GM19099 (cell line): ENCODE data around the gene PHLDB1.

Experiments
- POLR2A ChIP-seq: IDR thresholded peaks from 3 replicates; pipeline ENCODE4 v1.6.1; 2011; ENCODE audit warnings: low read depth; ENCODE audit not compliant: insufficient read length; ENCODE audit errors: extremely low read depth

The PHLDB1 gene

GRCh38 chr11:118618115-118618990 lies 10.9 kb downstream of the PHLDB1 start:
- no peak for TF ChIP-seq POLR2A

- TF ChIP-seq POLR2A, result no peak
Observed at GRCh38 chr11:118618991-118619375, 11.6 kb downstream of the PHLDB1 start.

GRCh38 chr11:118619444-118620197 lies 12.2 kb downstream of the PHLDB1 start:
- TF ChIP-seq POLR2A, result no peak

GRCh38 chr11:118620529-118621070 lies 13.2 kb downstream of the PHLDB1 start:
- no peak for TF ChIP-seq POLR2A

- no peak for TF ChIP-seq POLR2A
Observed at GRCh38 chr11:118621071-118621783, 13.8 kb downstream of the PHLDB1 start.

GRCh38 chr11:118621784-118622375 lies 14.5 kb downstream of the PHLDB1 start:
- TF ChIP-seq POLR2A, result no peak

GRCh38 chr11:118622376-118623268 lies 15.2 kb downstream of the PHLDB1 start:
- no peak for TF ChIP-seq POLR2A

- TF ChIP-seq POLR2A, result no peak
Observed at GRCh38 chr11:118623269-118623655, 15.8 kb downstream of the PHLDB1 start.

GRCh38 chr11:118625036-118625690 lies 17.7 kb downstream of the PHLDB1 start:
- TF ChIP-seq POLR2A, result no peak

GRCh38 chr11:118625976-118626375 lies 18.6 kb downstream of the PHLDB1 start:
- no peak for TF ChIP-seq POLR2A

GRCh38 chr11:118627566-118627965 lies 20.2 kb downstream of the PHLDB1 start:
- TF ChIP-seq POLR2A, result no peak

- TF ChIP-seq POLR2A, result no peak
Observed at GRCh38 chr11:118628031-118628430, 20.6 kb downstream of the PHLDB1 start.

- no peak for TF ChIP-seq POLR2A
Observed at GRCh38 chr11:118628432-118628831, 21.0 kb downstream of the PHLDB1 start.
